KMS-11 (cell line): ENCODE data around the gene EDDM13.

Source experiments
- H2AFZ ChIP-seq: fragments of 200-600 bp; sonication (generic); 2 replicates; pipeline ENCODE4 v1.6.1; 2016; ENCODE audit warnings: antibody characterized with exemption, mixed run types, low read depth
- H3K27ac ChIP-seq: fragments of 200-600 bp; sonication (generic); 2 replicates; pipeline ENCODE4 v1.6.1; 2016; ENCODE audit warnings: mild to moderate bottlenecking, mixed run types
- H3K27me3 ChIP-seq: fragments of 200-600 bp; sonication (generic); 2 replicates; pipeline ENCODE4 v1.6.1; 2017; ENCODE audit warnings: mild to moderate bottlenecking, low read depth, mixed run types, moderate library complexity; ENCODE audit not compliant: insufficient read depth
- H3K36me3 ChIP-seq: fragments of 200-600 bp; sonication (generic); 2 replicates; pipeline ENCODE4 v1.6.1; 2017; ENCODE audit warnings: mild to moderate bottlenecking, mixed run types; ENCODE audit not compliant: insufficient read depth
- H3K4me1 ChIP-seq: fragments of 200-600 bp; sonication (generic); 2 replicates; pipeline ENCODE4 v1.6.1; 2016; ENCODE audit warnings: mild to moderate bottlenecking, low read depth, mixed run types; ENCODE audit not compliant: poor library complexity, severe bottlenecking
- H3K4me2 ChIP-seq: fragments of 200-600 bp; sonication (generic); 2 replicates; pipeline ENCODE4 v1.7.0; 2016; ENCODE audit warnings: mild to moderate bottlenecking, mixed run types
- H3K4me3 ChIP-seq: fragments of 200-600 bp; sonication (generic); IDR thresholded peaks from 2 replicates; pipeline ENCODE4 v1.6.1; 2017; ENCODE audit warnings: low read depth, low read length, mixed read lengths; ENCODE audit not compliant: insufficient read depth
- H3K79me2 ChIP-seq: fragments of 200-600 bp; sonication (generic); 2 replicates; pipeline ENCODE4 v1.6.1; 2016; ENCODE audit warnings: low read depth, mixed run types; ENCODE audit not compliant: insufficient read depth
- H3K9ac ChIP-seq: fragments of 200-600 bp; sonication (generic); 2 replicates; pipeline ENCODE4 v1.6.1; 2016; ENCODE audit warnings: mild to moderate bottlenecking, mixed run types
- H4K20me1 ChIP-seq: fragments of 200-600 bp; sonication (generic); 2 replicates; pipeline ENCODE4 v1.6.1; 2016; ENCODE audit warnings: mild to moderate bottlenecking, mixed run types; ENCODE audit not compliant: insufficient read depth
- TF ChIP-seq, protein P1 (sequence below): fragments of 200-600 bp; sonication (generic); conservative IDR thresholded peaks from 2 replicates; pipeline ENCODE4 v1.6.1; 2017; ENCODE audit warnings: low read depth, mild to moderate bottlenecking, antibody characterized with exemption, low read length, moderate library complexity, mixed read lengths

The EDDM13 gene

DNA sequence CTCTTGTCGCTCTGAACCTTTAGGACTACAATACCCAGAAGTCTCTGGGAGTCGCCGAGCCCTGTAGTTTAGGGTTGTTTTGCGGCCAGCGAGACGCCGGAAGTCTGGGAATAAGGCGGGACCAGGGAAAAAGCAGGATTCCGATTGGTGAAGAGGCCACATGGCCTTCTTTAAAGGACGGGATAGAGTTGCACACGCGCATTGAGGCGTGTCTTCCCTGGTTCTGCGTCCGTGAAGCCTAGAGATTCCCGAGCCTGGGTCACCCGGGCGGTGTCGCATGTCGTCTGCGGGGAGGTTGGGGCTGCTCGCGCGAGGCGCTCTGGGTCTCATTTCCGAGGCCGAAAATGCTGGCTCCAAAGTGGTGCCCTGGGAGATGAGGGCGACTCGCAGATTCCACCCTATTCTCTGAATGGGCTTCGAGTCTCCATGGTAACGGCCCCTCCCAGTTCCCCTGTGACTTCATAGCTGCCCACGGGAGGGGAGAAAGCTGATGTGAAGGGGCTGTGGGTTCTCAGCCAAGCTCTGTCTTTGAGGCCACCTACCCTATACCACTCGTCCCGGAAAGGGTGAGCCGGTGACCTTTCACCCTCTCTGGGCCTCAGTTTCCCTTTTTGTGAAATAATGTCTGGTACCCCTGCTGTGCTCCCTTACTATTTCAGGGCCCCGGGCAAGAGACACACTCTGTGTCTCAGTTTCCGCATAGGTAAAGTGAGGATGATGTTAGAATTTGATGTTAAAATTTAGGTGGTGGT is 42.7 kb downstream of the EDDM13 start:
- no peak overlapping the region for H3K4me3 ChIP-seq
- H3K4me2 ChIP-seq: peak overlapping the region; percentile 77
- peak overlapping the region; percentile 70 for H2AFZ ChIP-seq
- TF ChIP-seq, protein P1, sequence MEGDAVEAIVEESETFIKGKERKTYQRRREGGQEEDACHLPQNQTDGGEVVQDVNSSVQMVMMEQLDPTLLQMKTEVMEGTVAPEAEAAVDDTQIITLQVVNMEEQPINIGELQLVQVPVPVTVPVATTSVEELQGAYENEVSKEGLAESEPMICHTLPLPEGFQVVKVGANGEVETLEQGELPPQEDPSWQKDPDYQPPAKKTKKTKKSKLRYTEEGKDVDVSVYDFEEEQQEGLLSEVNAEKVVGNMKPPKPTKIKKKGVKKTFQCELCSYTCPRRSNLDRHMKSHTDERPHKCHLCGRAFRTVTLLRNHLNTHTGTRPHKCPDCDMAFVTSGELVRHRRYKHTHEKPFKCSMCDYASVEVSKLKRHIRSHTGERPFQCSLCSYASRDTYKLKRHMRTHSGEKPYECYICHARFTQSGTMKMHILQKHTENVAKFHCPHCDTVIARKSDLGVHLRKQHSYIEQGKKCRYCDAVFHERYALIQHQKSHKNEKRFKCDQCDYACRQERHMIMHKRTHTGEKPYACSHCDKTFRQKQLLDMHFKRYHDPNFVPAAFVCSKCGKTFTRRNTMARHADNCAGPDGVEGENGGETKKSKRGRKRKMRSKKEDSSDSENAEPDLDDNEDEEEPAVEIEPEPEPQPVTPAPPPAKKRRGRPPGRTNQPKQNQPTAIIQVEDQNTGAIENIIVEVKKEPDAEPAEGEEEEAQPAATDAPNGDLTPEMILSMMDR: no peak
- H3K27ac ChIP-seq: peak overlapping the region; percentile 92
- H3K27me3 ChIP-seq: no peaks in the 10 kb centered on the region
- no peaks in the 10 kb centered on the region for H3K79me2 ChIP-seq
- H4K20me1 ChIP-seq: no peaks in the 10 kb centered on the region
- H3K36me3 ChIP-seq: no peaks in the 10 kb centered on the region
- peaks cover 9% of the 10 kb centered on the region for H3K4me1 ChIP-seq
- H3K9ac ChIP-seq: peak overlapping the region; percentile 81

GRCh38 chr19:56316728-56317127 is 44.2 kb downstream of the EDDM13 start:
- TF ChIP-seq, protein P1: no peak
- Histone ChIP-seq H3K4me2 (no peak overlapping the region), H3K4me1 (peaks cover 9% of the 10 kb centered on the region), H3K36me3 (no peaks in the 10 kb centered on the region), H3K27ac (no peak overlapping the region), H3K79me2 (no peaks in the 10 kb centered on the region), H4K20me1 (no peaks in the 10 kb centered on the region), H2AFZ (no peak overlapping the region), H3K9ac (no peak overlapping the region), H3K27me3 (no peaks in the 10 kb centered on the region), H3K4me3 (no peak overlapping the region)

GRCh38 chr19:56317749-56318148 is 45.2 kb downstream of the EDDM13 start:
- no peak overlapping the region for H2AFZ ChIP-seq
- H3K4me1 ChIP-seq: peaks cover 9% of the 10 kb centered on the region
- H3K36me3 ChIP-seq: no peaks in the 10 kb centered on the region
- no peaks in the 10 kb centered on the region for H3K27me3 ChIP-seq
- no peaks in the 10 kb centered on the region for H4K20me1 ChIP-seq
- H3K9ac ChIP-seq: no peak overlapping the region
- no peak overlapping the region for H3K27ac ChIP-seq
- H3K79me2 ChIP-seq: no peaks in the 10 kb centered on the region
- TF ChIP-seq, protein P1: no peak
- H3K4me2 ChIP-seq: no peak overlapping the region
- no peak overlapping the region for H3K4me3 ChIP-seq

GRCh38 chr19:56319991-56320390 is 47.4 kb downstream of the EDDM13 start:
- H2AFZ ChIP-seq: no peak overlapping the region
- TF ChIP-seq, protein P1: no peak

More at GRCh38 chr19:56319991-56320390, 47.4 kb downstream of the EDDM13 start:
- Histone ChIP-seq H3K9ac (no peak overlapping the region), H3K4me2 (no peak overlapping the region), H3K4me1 (peaks cover 3% of the 10 kb centered on the region), H3K79me2 (no peaks in the 10 kb centered on the region), H3K4me3 (no peak overlapping the region), H3K27me3 (no peaks in the 10 kb centered on the region), H3K27ac (no peak overlapping the region), H4K20me1 (no peaks in the 10 kb centered on the region), H3K36me3 (no peaks in the 10 kb centered on the region)
